Measurements from ENCODE around the gene TAC4. TPM values are rescaled to one million over a fixed set of nuclear protein-coding genes. Genes with fewer than 3 reads are reported as not detected.
A peak's percentile ranks its signal among the peaks of the same experiment; 100 is the strongest.

TAC4 gene
- total and polyA plus RNA-seq, 9 of the 15 experiments (the other 6 are each of a cell fraction or from before 2014, with no cell fraction given) = 0.17 TPM; not detected in 8

GRCh38 chr17:49851387-49852291 lies 3.8 kb upstream of the TAC4 start (continued):
- TF ChIP-seq DEAF1 (CRISPR knock-in tag; IDR thresholded peaks at IDR 0.05) = peak; percentile 65
- TF ChIP-seq RB1 (IDR thresholded peaks at IDR 0.05; ENCODE audit: low read depth) = peak; percentile 82
- TF ChIP-seq MEF2D (tag; conservative IDR thresholded peaks at IDR 0.05; ENCODE audit: low read depth) = 0 out of 2 replicates have a peak, but pooled peaks have one; percentile 18
- TF ChIP-seq KDM1A (IDR thresholded peaks at IDR 0.05) = peak in 1 of 2 experiments; percentile 63; a peak in 1 of 4 replicates
- no peak for TF ChIP-seq SREBF2 (CRISPR knock-in tag; IDR thresholded peaks at IDR 0.05)
- TF ChIP-seq BRF1 (IDR thresholded peaks at IDR 0.05; ENCODE audit: borderline replicate concordance, extremely low read depth, insufficient read length) = no peak
- peak; percentile 75; the same call in 1 of the 2 replicates for TF ChIP-seq HDAC2 (IDR thresholded peaks at IDR 0.05)
- peak; percentile 63 for TF ChIP-seq BRD9 (IDR thresholded peaks at IDR 0.05; ENCODE audit: low read depth, partially characterized antibody)
- peak; percentile 40 for TF ChIP-seq ZFX (CRISPR knock-in tag; IDR thresholded peaks at IDR 0.05)
- TF ChIP-seq ZKSCAN3 (CRISPR knock-in tag; IDR thresholded peaks at IDR 0.05) = no peak
- no peak for TF ChIP-seq JUND (IDR thresholded peaks at IDR 0.05; ENCODE audit: borderline replicate concordance, low read depth, low read length)
- no peak for TF ChIP-seq JUND (tag; IDR thresholded peaks at IDR 0.05; ENCODE audit: borderline replicate concordance, low read depth, low read length)
- TF ChIP-seq ZBTB17 (CRISPR knock-in tag; IDR thresholded peaks at IDR 0.05) = peak; percentile 75; the same call in 1 of the 2 replicates
- TF ChIP-seq PRDM10 (IDR thresholded peaks at IDR 0.05; ENCODE audit: partially characterized antibody) = peak; percentile 70
- TF ChIP-seq TFAM (CRISPR knock-in tag; conservative IDR thresholded peaks at IDR 0.05) = no peak
- TF ChIP-seq RAD21 (CRISPR knock-in tag; conservative IDR thresholded peaks at IDR 0.05 in 1 of 2, IDR thresholded peaks at IDR 0.05 in 1 of 2) = peak; percentile 70 to 78
- no peak for TF ChIP-seq ZNF699 (CRISPR knock-in tag; IDR thresholded peaks at IDR 0.05; ENCODE audit: insufficient replicate concordance)
- TF ChIP-seq SETDB1 (IDR thresholded peaks at IDR 0.05; ENCODE audit: low read length) = no peak
- peak; percentile 35; the same call in 1 of the 2 replicates for TF ChIP-seq ESRRA (IDR thresholded peaks at IDR 0.05; ENCODE audit: borderline replicate concordance, low read depth)
- 0 out of 2 replicates have a peak, but pooled peaks have one; percentile 33 for TF ChIP-seq ERF (CRISPR knock-in tag; IDR thresholded peaks at IDR 0.05)
- TF ChIP-seq TEAD1 (CRISPR knock-in tag; IDR thresholded peaks at IDR 0.05) = peak in 1 of 2 experiments; percentile 40; a peak in 1 of 4 replicates

Data from K562 (cell line).